Prostate gland (tissue), 2 donors: ENCODE data around the gene RPUSD4. TPM values are rescaled to one million over a fixed set of nuclear protein-coding genes. Genes with fewer than 3 reads are reported as not detected.
A peak's percentile ranks its signal among the peaks of the same experiment; 100 is the strongest.

Experiments
- DNase-seq: peaks from one replicate; pipeline ENCODE4 v3.0.0-alpha.2; 2019; ENCODE audit warnings: low spot score
- H3K27ac ChIP-seq, 2 donors: fragments of 200-600 bp; sonication (generic); 2 replicates each; pipeline ENCODE4 v1.5.1; 2017 to 2019
- H3K27me3 ChIP-seq: fragments of 200-600 bp; sonication (generic); replicated peaks from 2 replicates; pipeline ENCODE4 v1.5.1; 2019; ENCODE audit not compliant: insufficient read depth
- H3K36me3 ChIP-seq, 2 donors: fragments of 200-600 bp; sonication (generic); 1 replicate in 1 of 2; 2 replicates in 1 of 2; pipeline versions ENCODE4 v1.5.1 to v1.8.1; 2017 to 2019
- H3K4me1 ChIP-seq: fragments of 200-600 bp; sonication (generic); replicated peaks from 2 replicates; pipeline ENCODE4 v1.5.1; 2019
- H3K4me3 ChIP-seq, 2 donors: fragments of 200-600 bp; sonication (generic); 2 replicates each; pipeline ENCODE4 v1.5.1; 2017 to 2019
- H3K9me3 ChIP-seq: fragments of 200-600 bp; sonication (generic); 2 replicates; pipeline ENCODE4 v1.5.1; 2017
- CTCF ChIP-seq, 4 experiments: fragments of 200-600 bp in 2 of 4; fragments of 450-650 bp in 2 of 4; sonication (generic) in 2 of 4; IDR thresholded peaks; 1 replicate in 3 of 4; 2 replicates in 1 of 4; pipeline ENCODE4 v1.5.1; 2016 to 2019; ENCODE audit warnings: antibody characterized with exemption in 4 of 4, mild to moderate bottlenecking in 2 of 4, moderate library complexity in 2 of 4
- POLR2A ChIP-seq: fragments of 450-650 bp; IDR thresholded peaks from one replicate; pipeline ENCODE4 v1.6.1; 2016; ENCODE audit warnings: antibody characterized with exemption, mild to moderate bottlenecking
- POLR2AphosphoS5 ChIP-seq: sonication (generic); formaldehyde crosslinking; IDR thresholded peaks from one replicate; pipeline ENCODE4 v1.6.1; 2017; ENCODE audit warnings: antibody characterized with exemption
- WGBS: methylation state at CpG from one replicate; pipeline ENCODE4 v1.1.5; 2018; 5-methylcytosine and 5-hydroxymethylcytosine counted together
- intact Hi-C: fragments of 100-400 bp; cut with DNase I; formaldehyde crosslinking; loops from one replicate; pipeline ENCODE4 v1.14.2; 2022
- total RNA-seq, 2 donors: library from RNA; depleted of rRNA; stranded (reverse); fragments of >200 nt; gene quantifications; one replicate each; pipeline ENCODE4 v1.1.0, GENCODE V29; 2016

Gene RPUSD4
- total RNA-seq, 2 donors from 2014 or later: 13.0 to 29.7 TPM

DNA sequence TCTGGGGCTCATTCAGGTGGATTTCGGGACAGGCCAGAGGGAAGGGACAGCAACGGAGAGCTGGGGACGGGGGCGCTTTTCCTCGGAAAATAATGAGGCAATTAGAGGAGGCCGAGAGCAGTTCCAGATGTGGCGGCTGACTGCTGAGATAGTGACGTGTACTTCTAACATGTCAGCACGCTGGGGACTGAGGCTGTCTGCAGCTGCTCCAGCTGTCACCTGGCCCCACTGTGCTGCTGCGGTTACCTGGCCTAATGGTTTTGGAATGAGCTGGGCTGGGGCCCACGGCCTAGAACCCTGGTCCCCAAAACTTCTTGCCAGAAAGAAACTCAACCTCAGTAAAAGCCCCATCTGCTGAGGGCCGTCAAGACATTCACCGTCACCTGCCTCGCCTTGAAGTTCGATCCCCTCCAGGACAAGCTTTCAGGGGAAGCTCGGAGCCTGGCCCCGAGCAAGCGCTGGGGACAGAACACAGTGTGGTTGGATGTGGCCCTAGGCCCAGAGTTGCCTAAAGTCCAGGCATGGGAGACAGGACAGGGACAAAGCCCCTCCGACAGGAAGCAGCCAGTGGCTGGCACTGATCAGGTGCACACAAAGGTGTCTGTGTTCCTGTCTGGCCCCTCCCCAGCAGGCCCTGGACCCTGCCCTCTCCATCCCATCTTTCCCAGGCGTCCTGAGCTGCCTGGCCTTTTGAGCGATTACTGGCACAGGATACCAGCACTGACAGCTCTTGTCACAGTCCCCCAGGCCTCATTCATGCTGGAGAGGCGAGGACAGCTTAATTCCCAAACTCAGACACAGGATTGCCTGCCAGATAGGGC, 22.1 kb downstream of the RPUSD4 start:
- intact Hi-C loops: no loop called here
- WGBS: 84% methylated on average over 22 of the region's 22 CpGs
- Histone ChIP-seq H3K36me3 (no peaks in the 10 kb centered on the region), H3K9me3 (no peaks in the 10 kb centered on the region), H3K4me1 (no peaks in the 10 kb centered on the region), H3K27ac (no peak overlapping the region), H3K27me3 (no peaks in the 10 kb centered on the region), H3K4me3 (no peak overlapping the region)
- no peak for TF ChIP-seq POLR2AphosphoS5
- no peak for TF ChIP-seq POLR2A
- TF ChIP-seq CTCF (IDR thresholded peaks at IDR 0.05): no peak
- DNase-seq: no peak

DNA sequence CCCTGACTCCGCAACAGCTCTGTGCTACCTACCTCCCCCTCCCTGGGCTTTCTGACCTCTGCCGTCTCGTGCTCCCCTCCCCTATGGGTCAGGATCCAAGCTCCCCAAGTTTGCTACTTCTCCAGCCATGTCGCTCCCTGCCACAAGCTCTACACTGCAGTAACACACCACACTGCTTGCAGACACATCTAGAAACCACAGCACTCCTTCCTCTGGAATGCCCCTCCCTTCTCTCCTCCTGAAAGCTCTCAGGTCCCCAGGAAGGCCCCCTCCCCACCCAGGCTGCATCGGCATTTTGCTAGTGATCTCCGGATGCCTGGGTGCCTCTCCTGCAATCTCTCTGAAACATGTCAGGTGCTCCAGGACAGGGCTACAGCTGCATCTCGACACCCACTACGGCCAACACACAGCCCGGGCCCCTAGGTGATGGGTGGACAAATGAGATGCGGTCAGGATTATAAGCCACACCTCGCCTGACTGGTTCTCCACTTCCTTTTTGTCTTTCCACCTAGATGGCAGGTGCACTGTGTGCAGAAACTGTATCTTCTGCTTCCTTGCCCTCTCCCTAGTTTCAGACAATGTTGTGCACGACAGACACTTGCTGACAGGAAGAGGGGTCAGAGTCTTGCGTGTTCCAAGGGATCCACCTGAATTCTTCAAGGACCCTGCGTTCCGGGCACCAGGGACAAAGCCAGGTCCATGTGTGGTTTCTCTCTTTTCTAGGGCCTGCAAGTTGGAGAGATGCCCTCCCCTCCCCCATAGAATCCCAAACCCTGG, 22.9 kb downstream of the RPUSD4 start:
- no peaks in the 10 kb centered on the region for H3K4me1 ChIP-seq
- H3K27ac ChIP-seq: no peak overlapping the region
- no peak overlapping the region for H3K4me3 ChIP-seq
- WGBS: 86% methylated on average over 15 of the region's 15 CpGs
- intact Hi-C loops: no loop called here
- no peak for DNase-seq
- H3K27me3 ChIP-seq: no peaks in the 10 kb centered on the region
- H3K36me3 ChIP-seq: no peaks in the 10 kb centered on the region
- H3K9me3 ChIP-seq: no peaks in the 10 kb centered on the region
- TF ChIP-seq POLR2AphosphoS5: no peak
- TF ChIP-seq POLR2A: no peak

GRCh38 chr11:126186708-126187529, 24.5 kb downstream of the RPUSD4 start:
- Histone ChIP-seq H3K36me3 (no peaks in the 10 kb centered on the region), H3K27ac (no peak overlapping the region), H3K27me3 (no peaks in the 10 kb centered on the region), H3K4me3 (no peak overlapping the region), H3K9me3 (no peaks in the 10 kb centered on the region), H3K4me1 (no peaks in the 10 kb centered on the region)
- no peak for TF ChIP-seq POLR2AphosphoS5
- peak in 1 of 4 experiments; percentile 15 for TF ChIP-seq CTCF (IDR thresholded peaks at IDR 0.05)
- DNase-seq: no peak
- WGBS: 84% methylated on average over 21 of the region's 22 CpGs
- intact Hi-C loops: no loop called here

DNA sequence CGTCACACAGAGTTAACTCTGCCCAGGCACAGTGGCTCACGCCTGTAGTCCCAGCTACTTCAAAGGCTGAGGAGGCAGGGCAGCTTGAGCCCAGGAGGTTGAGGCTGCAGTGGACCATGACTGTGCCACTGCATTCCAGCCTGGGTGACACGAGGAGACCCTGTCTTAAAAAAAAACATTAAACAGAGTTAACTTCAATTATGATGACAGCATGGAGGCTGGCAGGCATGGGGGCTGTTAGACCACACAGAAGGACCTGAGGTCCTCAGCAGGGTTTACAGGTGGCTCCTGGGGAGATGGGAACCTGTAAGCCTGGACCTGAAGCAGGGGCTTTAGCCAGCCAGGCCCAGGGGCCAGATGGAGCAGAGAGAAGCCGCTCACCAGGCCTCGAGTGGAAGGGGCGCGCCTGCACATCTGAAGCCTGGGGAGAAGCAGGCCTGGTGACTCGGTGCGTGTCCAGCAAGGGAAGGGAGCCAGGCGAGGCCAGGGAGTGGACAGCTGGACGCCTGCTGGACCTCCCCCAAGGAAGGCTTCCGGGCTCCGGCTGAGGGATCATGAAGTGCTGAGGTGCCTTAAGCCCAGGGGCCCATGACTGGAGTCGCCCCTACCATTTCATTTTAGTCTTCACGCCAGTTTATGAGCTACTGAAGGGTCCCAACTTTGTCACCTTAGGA, 25.3 kb downstream of the RPUSD4 start:
- H3K4me1 ChIP-seq: no peaks in the 10 kb centered on the region
- no peaks in the 10 kb centered on the region for H3K27me3 ChIP-seq
- no peaks in the 10 kb centered on the region for H3K9me3 ChIP-seq
- H3K27ac ChIP-seq: no peak overlapping the region
- TF ChIP-seq POLR2A: no peak
- TF ChIP-seq CTCF (IDR thresholded peaks at IDR 0.05): no peak
- no peak for TF ChIP-seq POLR2AphosphoS5
- no peaks in the 10 kb centered on the region for H3K36me3 ChIP-seq
- no peak for DNase-seq
- intact Hi-C loops: no loop called here
- H3K4me3 ChIP-seq: no peak overlapping the region
- WGBS: 78% methylated on average over 15 of the region's 15 CpGs
